SK-N-SH (cell line): ENCODE data around the gene CEP250. TPM values are rescaled to one million over a fixed set of nuclear protein-coding genes. Genes with fewer than 3 reads are reported as not detected.

Experiments
- CTCF ChIA-PET: fragments of 300-600, 350-600 bp; formaldehyde crosslinking; extraction: SDS; loops from one replicate; lab custom pipeline; 2021; lab: Yijun Ruan, JAX
- POLR2A ChIA-PET: fragments of 350-600 bp; sonication (Branson Sonifier 250); formaldehyde crosslinking; extraction: SDS; loops from one replicate; lab custom pipeline; 2020; ENCODE audit warnings: antibody characterized with exemption, inconsistent platforms; lab: Yijun Ruan, JAX
- DNase-seq: peaks from one replicate; pipeline ENCODE4 v3.0.0; 2012
- H2AFZ ChIP-seq: fragments of 200-600 bp; sonication (generic); 2 replicates; pipeline ENCODE4 v1.8.1; 2016; ENCODE audit warnings: antibody characterized with exemption, mild to moderate bottlenecking, low read depth
- H3F3A ChIP-seq: fragments of 200-600 bp; sonication (generic); replicated peaks from 2 replicates; pipeline ENCODE3; 2016; ENCODE audit warnings: antibody characterized with exemption, mild to moderate bottlenecking; ENCODE audit not compliant: insufficient read depth
- H3K27ac ChIP-seq, 2 experiments: fragments of 200-500 bp in 1 of 2; fragments of 200-600 bp in 1 of 2; sonication (Bioruptor generic) in 1 of 2; sonication (generic), shearing (Covaris generic) in 1 of 2; 2 replicates each; pipeline versions ENCODE4 v1.5.1 to v1.6.1; 2014 to 2016; ENCODE audit warnings: low read depth in 2 of 2, inconsistent platforms in 1 of 2, low read length in 1 of 2, mild to moderate bottlenecking in 1 of 2, mixed read lengths in 1 of 2
- H3K27me3 ChIP-seq: fragments of 200-600 bp; sonication (generic), shearing (Covaris generic); 2 replicates; pipeline ENCODE4 v1.6.1; 2016; ENCODE audit warnings: mixed run types; ENCODE audit not compliant: insufficient read depth
- H3K36me3 ChIP-seq, 2 experiments: fragments of 200-500 bp in 1 of 2; fragments of 200-600 bp in 1 of 2; sonication (Bioruptor generic) in 1 of 2; sonication (generic) in 1 of 2; replicated peaks in 1 of 2; 2 replicates each; pipeline versions ENCODE3 to v1.5.1; 2014 to 2016; ENCODE audit warnings: low read length in 1 of 2, mild to moderate bottlenecking in 1 of 2; ENCODE audit not compliant: insufficient read depth in 2 of 2, control insufficient read depth in 1 of 2
- H3K4me1 ChIP-seq, 2 experiments: fragments of 200-500 bp in 1 of 2; fragments of 200-600 bp in 1 of 2; sonication (Bioruptor generic) in 1 of 2; sonication (generic), shearing (Covaris generic) in 1 of 2; 2 replicates each; pipeline versions ENCODE4 v1.5.1 to v1.6.1; 2014 to 2016; ENCODE audit warnings: low read depth in 1 of 2, low read length in 1 of 2, mixed run types in 1 of 2; ENCODE audit not compliant: insufficient read depth in 2 of 2, control insufficient read depth in 1 of 2
- H3K4me2 ChIP-seq: fragments of 200-600 bp; sonication (generic), shearing (Covaris generic); 2 replicates; pipeline ENCODE4 v1.6.1; 2017; ENCODE audit warnings: mixed run types
- H3K4me3 ChIP-seq, 2 experiments: fragments of 200-500 bp in 1 of 2; fragments of 200-600 bp in 1 of 2; sonication (Bioruptor generic) in 1 of 2; sonication (generic), shearing (Covaris generic) in 1 of 2; 2 replicates each; pipeline versions ENCODE4 v1.5.1 to v1.8.1; 2014 to 2016; ENCODE audit warnings: low read depth in 2 of 2, inconsistent platforms in 1 of 2, low read length in 1 of 2, mild to moderate bottlenecking in 1 of 2, mixed read lengths in 1 of 2, moderate library complexity in 1 of 2
- H3K79me2 ChIP-seq: fragments of 200-600 bp; sonication (generic); 2 replicates; pipeline ENCODE4 v1.8.1; 2017; ENCODE audit warnings: mild to moderate bottlenecking; ENCODE audit not compliant: insufficient read depth
- H3K9ac ChIP-seq: fragments of 200-600 bp; sonication (generic); 2 replicates; pipeline ENCODE4 v1.6.1; 2017; ENCODE audit warnings: mixed run types
- H3K9me2 ChIP-seq: fragments of 200-600 bp; sonication (generic); 2 replicates; pipeline ENCODE4 v1.6.1; 2017; ENCODE audit warnings: mixed run types
- H3K9me3 ChIP-seq: fragments of 200-600 bp; sonication (generic); 2 replicates; pipeline ENCODE4 v1.6.1; 2017; ENCODE audit warnings: mixed run types, mild to moderate bottlenecking, moderate library complexity
- H4K20me1 ChIP-seq: fragments of 200-600 bp; sonication (generic); 2 replicates; pipeline ENCODE4 v1.6.1; 2017; ENCODE audit warnings: mild to moderate bottlenecking, mixed run types; ENCODE audit not compliant: insufficient read depth
- CHD2 ChIP-seq: fragments of 150-350 bp; IDR thresholded peaks from 2 replicates; pipeline ENCODE4 v1.6.1; 2018; ENCODE audit warnings: low read length; ENCODE audit not compliant: partially characterized antibody
- ELF1 ChIP-seq: IDR thresholded peaks from 2 replicates; pipeline ENCODE4 v1.4.0; 2012
- EP300 ChIP-seq, 2 experiments: IDR thresholded peaks; 2 replicates each; pipeline versions ENCODE4 v1.4.0 to v1.6.1; 2012; ENCODE audit warnings: borderline replicate concordance in 1 of 2, low read depth in 1 of 2, low read length in 1 of 2
- EZH2phosphoT487 ChIP-seq: fragments of 200-600 bp; sonication (generic); IDR thresholded peaks from 2 replicates; pipeline ENCODE4 v1.6.1; 2017; ENCODE audit warnings: low read depth, mixed run types, mild to moderate bottlenecking, antibody characterized with exemption, moderate library complexity, borderline replicate concordance
- FOSL2 ChIP-seq: IDR thresholded peaks from 2 replicates; pipeline ENCODE4 v1.4.0; 2012; ENCODE audit warnings: low read depth, mild to moderate bottlenecking, moderate library complexity, borderline replicate concordance
- FOXJ3 ChIP-seq: sonication (generic); formaldehyde crosslinking; IDR thresholded peaks from 2 replicates; pipeline ENCODE4 v1.5.1; 2020; ENCODE audit warnings: mild to moderate bottlenecking, missing genetic modification reagents
- FOXM1 ChIP-seq: IDR thresholded peaks from 2 replicates; pipeline ENCODE4 v1.4.0; 2012; ENCODE audit warnings: low read depth, mild to moderate bottlenecking
- GABPA ChIP-seq: IDR thresholded peaks from 2 replicates; pipeline ENCODE4 v1.4.0; 2012; ENCODE audit warnings: low read depth, mild to moderate bottlenecking
- GATA2 ChIP-seq: sonication (generic); formaldehyde crosslinking; IDR thresholded peaks from 2 replicates; pipeline ENCODE4 v1.5.0; 2020; ENCODE audit warnings: mild to moderate bottlenecking, missing genetic modification reagents
- NFIC ChIP-seq: IDR thresholded peaks from 2 replicates; pipeline ENCODE4 v1.4.0; 2012; ENCODE audit warnings: borderline replicate concordance
- NRF1 ChIP-seq: IDR thresholded peaks from 2 replicates; pipeline ENCODE4 v1.6.1; 2012; ENCODE audit warnings: low read depth, mild to moderate bottlenecking, low read length
- PBX3 ChIP-seq: IDR thresholded peaks from 2 replicates; pipeline ENCODE4; 2012
- RAD21 ChIP-seq: IDR thresholded peaks from 2 replicates; pipeline ENCODE4 v1.6.1; 2012; ENCODE audit warnings: mild to moderate bottlenecking, low read length
- RCOR1 ChIP-seq: fragments of 150-350 bp; IDR thresholded peaks from 2 replicates; pipeline ENCODE4 v1.6.1; 2017; ENCODE audit warnings: antibody characterized with exemption, low read length
- REST ChIP-seq: IDR thresholded peaks from 2 replicates; pipeline ENCODE4 v1.6.1; 2012; ENCODE audit warnings: mild to moderate bottlenecking, low read depth, low read length, moderate library complexity
- RFX5 ChIP-seq: IDR thresholded peaks from 2 replicates; pipeline ENCODE4 v1.6.1; 2012; ENCODE audit warnings: mild to moderate bottlenecking, improper control_type of control experiment, low read length
- RXRA ChIP-seq: IDR thresholded peaks from 2 replicates; pipeline ENCODE4 v1.4.0; 2012; ENCODE audit warnings: low read depth, mild to moderate bottlenecking, borderline replicate concordance
- SIN3A ChIP-seq: IDR thresholded peaks from 2 replicates; pipeline ENCODE4 v1.6.1; 2012; ENCODE audit warnings: low read depth, mild to moderate bottlenecking, low read length, moderate library complexity, borderline replicate concordance
- TCF12 ChIP-seq: IDR thresholded peaks from 2 replicates; pipeline ENCODE4 v1.4.0; 2012
- TEAD4 ChIP-seq: IDR thresholded peaks from 2 replicates; pipeline ENCODE4 v1.4.0; 2012; ENCODE audit warnings: mild to moderate bottlenecking, borderline replicate concordance; ENCODE audit not compliant: insufficient read depth
- USF2 ChIP-seq: fragments of 150-350 bp; IDR thresholded peaks from 2 replicates; pipeline ENCODE4 v1.6.1; 2017; ENCODE audit warnings: antibody characterized with exemption, low read length, low read depth, borderline replicate concordance
- ZBTB33 ChIP-seq: IDR thresholded peaks from 2 replicates; pipeline ENCODE4 v1.4.0; 2012; ENCODE audit warnings: low read depth, borderline replicate concordance
- WGBS: methylation state at CpG from one replicate; pipeline ENCODE4 v1.1.6; 2017; ENCODE audit warnings: low lambda C conversion rate; 5-methylcytosine and 5-hydroxymethylcytosine counted together
- polyA plus RNA-seq, 3 experiments: library from polyadenylated mRNA; depleted of rRNA; stranded (reverse); fragments of >200 nt; gene quantifications; 2 replicates each; pipeline ENCODE4 v1.2.3, GENCODE V29; 2012
- TF ChIP-seq, protein P1 (sequence below): IDR thresholded peaks from 2 replicates; pipeline ENCODE4 v1.4.0; 2012; ENCODE audit warnings: low read depth

The CEP250 gene
- polyA plus RNA-seq, 1 of the 3 experiments (the other 2 are of a cell fraction) = 13.3 TPM

DNA sequence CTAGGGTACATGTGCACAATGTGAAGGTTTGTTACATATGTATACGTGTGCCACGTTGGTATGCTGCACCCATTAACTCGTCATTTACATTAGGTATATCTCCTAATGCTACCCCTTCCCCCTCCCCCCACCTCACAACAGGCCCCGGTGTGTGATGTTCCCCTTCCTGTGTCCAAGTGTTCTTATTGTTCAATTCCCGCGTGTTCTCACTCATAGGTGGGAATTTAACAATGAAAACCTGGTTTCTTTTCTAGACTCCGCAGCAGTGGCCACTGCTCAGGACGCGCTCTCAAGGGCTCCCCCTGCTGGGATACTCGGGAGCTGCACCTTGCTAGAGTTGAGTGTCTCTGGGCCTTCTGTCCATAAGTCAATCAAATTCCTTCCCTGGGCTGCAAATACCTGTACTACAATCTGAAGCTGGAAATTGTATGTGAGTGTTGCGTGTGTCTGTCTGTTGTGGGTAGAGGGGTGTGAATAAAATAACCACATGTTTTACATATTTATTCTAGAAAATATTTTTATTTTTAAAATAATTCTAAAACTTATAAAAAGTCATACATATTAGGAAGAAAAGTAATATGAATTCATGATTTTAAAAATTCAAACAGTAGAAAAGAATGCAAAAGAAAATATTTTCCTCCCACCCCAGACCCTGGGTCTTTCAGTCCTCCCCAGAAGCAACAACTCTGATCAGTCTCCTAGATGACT lies 8.2 kb upstream of the CEP250 start:
- H2AFZ ChIP-seq = no peak overlapping the region; the same call in 1 of the 2 replicates
- ChIA-PET POLR2A (interaction anchor here (0.9 to 1.1 kb wide), 2 partner anchors 32 to 163 kb away, joined by 3 read pairs; no protein-coding TSS in a partner anchor), CTCF (interaction anchor here (0.6 to 17.1 kb wide), 23 partner anchors 9 to 628 kb away, joined by 3 to 323 read pairs (median 5); partner anchors contain the start of genes CEP250 and GDF5)
- WGBS = 16% methylated on average over 11 of the region's 11 CpGs
- H3K4me3 ChIP-seq = peak overlapping the region in 1 of 2 experiments; percentile 44; a peak in 1 of 4 replicates
- H4K20me1 ChIP-seq = no peaks in the 10 kb centered on the region
- H3K9me2 ChIP-seq = no peaks in the 10 kb centered on the region
- peaks cover 4 to 11% of the 10 kb centered on the region in 2 experiments; a peak in 3 of 4 replicates for H3K4me1 ChIP-seq
- no peaks in the 10 kb centered on the region for H3K27me3 ChIP-seq
- H3K79me2 ChIP-seq = no peaks in the 10 kb centered on the region
- no peak overlapping the region for H3K27ac ChIP-seq
- H3K4me2 ChIP-seq = peak overlapping the region; percentile 58; the same call in 1 of the 2 replicates
- DNase-seq = peak; percentile 74
- H3K9ac ChIP-seq = no peak overlapping the region
- H3K9me3 ChIP-seq = no peaks in the 10 kb centered on the region
- peaks cover 16% of the 10 kb centered on the region for H3F3A ChIP-seq
- no peaks in the 10 kb centered on the region for H3K36me3 ChIP-seq
- TF ChIP-seq NRF1 = no peak
- TF ChIP-seq RFX5 = no peak
- TF ChIP-seq SIN3A = 0 out of 2 replicates have a peak, but pooled peaks have one; percentile 16
- TF ChIP-seq CHD2 = peak; percentile 40
- TF ChIP-seq RXRA = no peak
- TF ChIP-seq TEAD4 = no peak
- TF ChIP-seq REST = no peak
- TF ChIP-seq FOXJ3 (CRISPR knock-in tag) = no peak
- TF ChIP-seq GABPA = no peak
- no peak for TF ChIP-seq GATA2 (CRISPR knock-in tag)
- TF ChIP-seq EP300 (IDR thresholded peaks at IDR 0.05; ENCODE audit: borderline replicate concordance in 1 of 2, low read depth in 1 of 2, low read length in 1 of 2) = no peak
- TF ChIP-seq RAD21 = peak; percentile 69
- TF ChIP-seq FOSL2 = no peak
- TF ChIP-seq FOXM1 = no peak
- TF ChIP-seq RCOR1 = 0 out of 2 replicates have a peak, but pooled peaks have one; percentile 21
- peak; percentile 29; the same call in 1 of the 2 replicates for TF ChIP-seq PBX3
- TF ChIP-seq TCF12 = peak; percentile 15; the same call in 1 of the 2 replicates
- TF ChIP-seq ELF1 = no peak
- TF ChIP-seq, protein P1, sequence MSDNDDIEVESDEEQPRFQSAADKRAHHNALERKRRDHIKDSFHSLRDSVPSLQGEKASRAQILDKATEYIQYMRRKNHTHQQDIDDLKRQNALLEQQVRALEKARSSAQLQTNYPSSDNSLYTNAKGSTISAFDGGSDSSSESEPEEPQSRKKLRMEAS = peak; percentile 61
- no peak for TF ChIP-seq USF2
- no peak for TF ChIP-seq ZBTB33
- no peak for TF ChIP-seq NFIC
- TF ChIP-seq EZH2phosphoT487 = no peak
